Measurements from ENCODE around the gene POLR3GL. TPM values are rescaled to one million over a fixed set of nuclear protein-coding genes. Genes with fewer than 3 reads are reported as not detected.

The POLR3GL gene
- total and polyA plus RNA-seq, 10 of the 15 experiments (the other 5 are each of a cell fraction or from before 2014, with no cell fraction given), result 12.8 to 47.0 (median 26.6) TPM

- ChIA-PET CTCF (interaction anchor here (1.0 to 12.2 kb wide), 2 partner anchors 8 to 19 kb away, joined by 3 to 196 read pairs; no protein-coding TSS in a partner anchor), SMC1A (ENCODE audit: uncharacterized antibody, unreplicated experiment) (interaction anchor here (1.9 to 12.5 kb wide), 3 partner anchors 8 to 19 kb away, joined by 5 to 244 read pairs (median 6); no protein-coding TSS in a partner anchor), RAD21 (ENCODE audit: unreplicated experiment) (interaction anchor here (1.0 to 1.9 kb wide), 2 partner anchors 9 to 19 kb away, joined by 3 to 15 read pairs; no protein-coding TSS in a partner anchor), POLR2A (interaction anchor here (0.6 to 7.2 kb wide), 4 partner anchors 9 to 50 kb away, joined by 3 to 61 read pairs (median 7); no protein-coding TSS in a partner anchor)
- H3K79me2 ChIP-seq (ENCODE audit: control insufficient read depth, insufficient read depth, low read length), result no peaks in the 10 kb centered on the region
- H3K4me2 ChIP-seq (ENCODE audit: control insufficient read depth, insufficient read depth), result no peak overlapping the region
- intact Hi-C loops (cut with micrococcal nuclease; ENCODE audit: unreplicated experiment) (no loop called here), in situ Hi-C loops (cut with MboI) (no loop called here)
- H3K9me3 ChIP-seq (replicated peaks; ENCODE audit: control insufficient read depth, insufficient read depth, low read length), result no peaks in the 10 kb centered on the region
- ATAC-seq, result no peak
- no peak for TF ChIP-seq IRF3 (IDR thresholded peaks at IDR 0.05)
- TF ChIP-seq IRF5 (IDR thresholded peaks at IDR 0.05; ENCODE audit: borderline replicate concordance), result no peak
- no peak for TF ChIP-seq SREBF1 (IDR thresholded peaks at IDR 0.05; ENCODE audit: low read length)
- no peak for TF ChIP-seq CUX1 (IDR thresholded peaks at IDR 0.05; ENCODE audit: insufficient replicate concordance, low read depth, low read length)
- TF ChIP-seq HCFC1 (IDR thresholded peaks at IDR 0.05; ENCODE audit: low read length), result no peak
- no peak for TF ChIP-seq NRF1 (conservative IDR thresholded peaks at IDR 0.05; ENCODE audit: low read depth, low read length)
- TF ChIP-seq CBX3 (IDR thresholded peaks at IDR 0.05; ENCODE audit: borderline replicate concordance, low read depth), result no peak
- TF ChIP-seq TAF1 (IDR thresholded peaks at IDR 0.05; ENCODE audit: borderline replicate concordance, low read depth, low read length), result no peak
- TF ChIP-seq SREBF2 (IDR thresholded peaks at IDR 0.05; ENCODE audit: low read length), result no peak
- no peak for FAIRE-seq
- H4K20me1 ChIP-seq (ENCODE audit: control insufficient read depth, insufficient read depth), result no peaks in the 10 kb centered on the region
- no peak for DNase-seq (ENCODE audit: low read depth, low spot score)
- no peak overlapping the region for H3K4me3 ChIP-seq
- no peak overlapping the region for H3K9ac ChIP-seq (ENCODE audit: control insufficient read depth, insufficient read depth, low read length)
- H3K4me1 ChIP-seq (ENCODE audit: control insufficient read depth, insufficient read depth, low read length), result peaks cover 11% of the 10 kb centered on the region
- H2AFZ ChIP-seq (ENCODE audit: control insufficient read depth, low read depth, low read length), result peak overlapping the region; percentile 15; the same call in 1 of the 2 replicates
- H3K27me3 ChIP-seq (replicated peaks in 1 of 2; ENCODE audit: control insufficient read depth in 2 of 2, insufficient read depth in 2 of 2, low read length in 1 of 2), result no peaks in the 10 kb centered on the region
- no TSS peak for BruUV-seq (replicated peaks)
- H3K36me3 ChIP-seq (ENCODE audit: control insufficient read depth in 2 of 2, insufficient read depth in 2 of 2, low read length in 1 of 2), result no peaks in the 10 kb centered on the region
- no peak overlapping the region for H3K27ac ChIP-seq (ENCODE audit: control insufficient read depth, insufficient read depth)
- 100% methylated on average over 1 of the region's 1 CpG for whole genome bisulfite sequencing (ENCODE audit: insufficient coverage, insufficient replicate concordance, low lambda C conversion rate, missing lambda C conversion rate)
Measured at GRCh38 chr1:145987926-145988325, 23.4 kb downstream of the POLR3GL start.

Measured in GM12878 (cell line).